ENCODE results near the gene TEX35.

GRCh38 chr1:178564783-178565180, 51.9 kb downstream of the TEX35 start:
- TF ChIP-seq CTCF (IDR thresholded peaks at IDR 0.05; ENCODE audit: low read depth, low read length) (no peak), POLR2A (IDR thresholded peaks at IDR 0.05; ENCODE audit: extremely low read depth, insufficient read length) (no peak)
